B cell (primary cell): Measurements from ENCODE around the gene TUFM. TPM values are rescaled to one million over a fixed set of nuclear protein-coding genes. Genes with fewer than 3 reads are reported as not detected.
"Not testable (repeated sequence)": the region's sequence is repeated elsewhere in the genome, so short reads cannot be mapped to it uniquely, and the experiment has no call there.

Experiments used
- ATAC-seq: fragments of 200-7000 bp; cut with Tn5 transposase; one replicate; pipeline ENCODE4 v1.10.0; 2021; ENCODE audit warnings: low read depth, mild to moderate bottlenecking, moderate number of reproducible peaks, moderate library complexity
- CTCF ChIA-PET: fragments of 350-600 bp; sonication (Branson Sonifier 250); formaldehyde crosslinking; loops from one replicate; lab custom pipeline; 2021; ENCODE audit warnings: antibody characterized with exemption, inconsistent platforms; lab: Charles Lee
- POLR2A ChIA-PET: fragments of 350-600 bp; sonication (Branson Sonifier 250); formaldehyde crosslinking; loops from one replicate; lab custom pipeline; 2021; ENCODE audit warnings: antibody characterized with exemption; lab: Charles Lee
- DNase-seq: peaks from one replicate; pipeline ENCODE4 v3.0.0; 2013
- H2AFZ ChIP-seq: 2 replicates; pipeline ENCODE4 v1.6.1; 2012; ENCODE audit warnings: mild to moderate bottlenecking, low read depth, low read length; ENCODE audit not compliant: insufficient read depth, poor library complexity, severe bottlenecking
- H3K27ac ChIP-seq, 2 donors: 1 replicate in 1 of 2; 2 replicates in 1 of 2; pipeline ENCODE4 v1.5.1; 2012 to 2013; ENCODE audit warnings: low read length in 2 of 2, mild to moderate bottlenecking in 2 of 2, moderate library complexity in 1 of 2
- H3K27me3 ChIP-seq, 4 experiments: fragments of 200-600 bp in 1 of 4; sonication (generic) in 1 of 4; replicated peaks in 1 of 4; 1 replicate in 2 of 4; 2 replicates in 2 of 4; pipeline versions ENCODE4 v1.6.1 to v1.7.0; 2013 to 2016; ENCODE audit warnings: low read length in 3 of 4, mild to moderate bottlenecking in 2 of 4, mixed read lengths in 1 of 4, moderate library complexity in 1 of 4; ENCODE audit not compliant: insufficient read depth in 4 of 4, control insufficient read depth in 3 of 4; ENCODE audit errors: control extremely low read depth in 1 of 4
- H3K36me3 ChIP-seq, 2 experiments: replicated peaks in 1 of 2; 1 replicate in 1 of 2; 2 replicates in 1 of 2; pipeline versions ENCODE4 v1.6.1 to v1.7.1; 2013; ENCODE audit warnings: low read length in 1 of 2; ENCODE audit not compliant: insufficient read depth in 2 of 2, control insufficient read depth in 1 of 2; ENCODE audit errors: control extremely low read depth in 1 of 2, extremely low read depth in 1 of 2
- H3K4me1 ChIP-seq, 2 donors: fragments of 200-600 bp in 1 of 2; sonication (generic) in 1 of 2; 1 replicate in 1 of 2; 2 replicates in 1 of 2; pipeline versions ENCODE4 v1.5.1 to v1.6.1; 2013 to 2017; ENCODE audit warnings: low read length in 2 of 2; ENCODE audit not compliant: control insufficient read depth in 2 of 2, insufficient read depth in 2 of 2
- H3K4me2 ChIP-seq: replicated peaks from 2 replicates; pipeline ENCODE3; 2012; ENCODE audit warnings: mild to moderate bottlenecking, low read depth, low read length; ENCODE audit not compliant: poor library complexity, severe bottlenecking
- H3K4me3 ChIP-seq, 5 experiments: fragments of 200-600 bp in 1 of 5; sonication (generic) in 1 of 5; 1 replicate in 3 of 5; 2 replicates in 2 of 5; pipeline versions ENCODE4 v1.5.1 to v1.7.0; 2011 to 2016; ENCODE audit warnings: low read length in 4 of 5, mild to moderate bottlenecking in 4 of 5, low read depth in 2 of 5, control low read depth in 1 of 5, moderate library complexity in 1 of 5; ENCODE audit not compliant: insufficient read depth in 1 of 5; ENCODE audit errors: control extremely low read depth in 1 of 5, extremely low read depth in 1 of 5
- H3K79me2 ChIP-seq: fragments of 200-600 bp; sonication (generic); one replicate; pipeline ENCODE4 v1.6.0; 2016; ENCODE audit warnings: low read length; ENCODE audit not compliant: control insufficient read depth, insufficient read depth
- H3K9ac ChIP-seq: fragments of 200-600 bp; sonication (generic); 2 replicates; pipeline ENCODE4 v1.6.1; 2017; ENCODE audit warnings: mild to moderate bottlenecking, low read length, moderate library complexity
- H3K9me3 ChIP-seq, 3 donors: one replicate each; pipeline versions ENCODE4 v1.6.1 to v1.7.1; 2013; ENCODE audit warnings: low read length in 2 of 3; ENCODE audit not compliant: control insufficient read depth in 2 of 3, insufficient read depth in 1 of 3; ENCODE audit errors: control extremely low read depth in 1 of 3
- H4K20me1 ChIP-seq: 2 replicates; pipeline ENCODE4 v1.6.0; 2012; ENCODE audit warnings: mild to moderate bottlenecking, low read length; ENCODE audit not compliant: insufficient read depth, control insufficient read depth, poor library complexity, severe bottlenecking
- H3K27ac Mint-ChIP-seq: one replicate; pipeline ENCODE4 v1.8.0; 2021; ENCODE audit warnings: mixed read lengths
- H3K27me3 Mint-ChIP-seq: one replicate; pipeline ENCODE4 v1.8.0; 2021; ENCODE audit warnings: mixed read lengths
- H3K4me1 Mint-ChIP-seq: one replicate; pipeline ENCODE4 v1.8.0; 2021; ENCODE audit warnings: mixed read lengths
- H3K4me3 Mint-ChIP-seq: one replicate; pipeline ENCODE4 v1.8.0; 2021; ENCODE audit warnings: mixed read lengths
- H3K9me3 Mint-ChIP-seq: one replicate; pipeline ENCODE4 v1.8.0; 2022; ENCODE audit warnings: mixed read lengths; ENCODE audit not compliant: insufficient read depth
- CTCF ChIP-seq: fragments of 200-600 bp; IDR thresholded peaks from one replicate; pipeline ENCODE4 v1.8.0; 2022; ENCODE audit warnings: antibody characterized with exemption, mild to moderate bottlenecking
- EZH2 ChIP-seq: IDR thresholded peaks from 2 replicates; pipeline ENCODE4 v1.6.1; 2012; ENCODE audit warnings: borderline replicate concordance, low read depth, mild to moderate bottlenecking, moderate library complexity, low read length; ENCODE audit not compliant: insufficient read depth, poor library complexity, severe bottlenecking
- WGBS: methylation state at CpG from one replicate; pipeline ENCODE4 v1.1.5; 2013; ENCODE audit warnings: missing lambda C conversion rate; ENCODE audit not compliant: insufficient coverage; 5-methylcytosine and 5-hydroxymethylcytosine counted together
- intact Hi-C: fragments of 100-400 bp; cut with micrococcal nuclease; formaldehyde crosslinking; loops from one replicate; pipeline ENCODE4 v1.10.0; 2022
- polyA plus RNA-seq: library from polyadenylated mRNA; depleted of rRNA; stranded (reverse); fragments of >200 nt; gene quantifications from 2 replicates; pipeline ENCODE4 v1.2.3, GENCODE V29; 2012
- total RNA-seq, 2 donors: library from RNA; stranded (reverse); fragments of 120-200 nt in 1 of 2; gene quantifications; 1 replicate in 1 of 2; 2 replicates in 1 of 2; pipeline versions ENCODE4 v1.2.3 to v1.2.4, GENCODE V29; 2013 to 2022

The TUFM gene
- total and polyA plus RNA-seq, 2 donors (not counting 1 experiment from before 2014, with no cell fraction given) = 126 to 129 TPM

DNA sequence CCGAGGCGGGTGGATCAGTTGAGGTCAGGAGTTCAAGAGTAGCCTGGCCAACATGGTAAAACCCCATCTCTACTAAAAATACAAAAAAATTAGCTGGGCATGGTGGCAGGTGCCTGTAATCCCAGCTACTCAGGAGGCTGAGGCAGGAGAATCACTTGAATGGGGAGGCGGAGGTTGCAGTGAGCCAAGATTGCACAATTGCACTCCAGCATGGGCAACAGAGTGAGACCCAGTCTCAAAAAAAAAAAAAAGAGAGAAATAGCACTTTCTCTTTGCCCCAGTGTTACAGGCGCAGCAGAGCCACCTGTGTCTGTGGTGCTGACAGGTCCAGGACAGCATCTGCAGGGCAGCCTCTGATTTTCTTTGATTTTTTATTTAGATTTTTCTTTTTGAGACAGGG is 35.4 kb upstream of the TUFM start:
- H3K27ac Mint-ChIP-seq, intact Hi-C loops, H3K9ac ChIP-seq, H3K36me3 ChIP-seq, H3K27me3 ChIP-seq, H4K20me1 ChIP-seq, H3K9me3 ChIP-seq, H3K9me3 Mint-ChIP-seq, DNase-seq, H3K4me3 ChIP-seq, H3K79me2 ChIP-seq, H3K4me2 ChIP-seq, ATAC-seq, H3K27me3 Mint-ChIP-seq, H3K27ac ChIP-seq, H2AFZ ChIP-seq: not testable (repeated sequence)
- Mint-ChIP-seq H3K4me1 (peaks cover 15% of the 10 kb centered on the region), H3K4me3 (peak overlapping the region; percentile 92)
- peaks cover 13 to 17% of the 10 kb centered on the region in 2 donors for H3K4me1 ChIP-seq
- no CpG with 5 or more reads among the region's 4 CpGs for WGBS
- POLR2A ChIA-PET = interaction anchor here (0.7 kb wide), 1 partner anchor 93 kb away, joined by 4 read pairs; the partner anchor contains the start of gene SPNS1
- CTCF ChIA-PET = interaction anchor here (1.4 kb wide), 1 partner anchor 60 kb away, joined by 3 read pairs; no protein-coding TSS in a partner anchor

DNA sequence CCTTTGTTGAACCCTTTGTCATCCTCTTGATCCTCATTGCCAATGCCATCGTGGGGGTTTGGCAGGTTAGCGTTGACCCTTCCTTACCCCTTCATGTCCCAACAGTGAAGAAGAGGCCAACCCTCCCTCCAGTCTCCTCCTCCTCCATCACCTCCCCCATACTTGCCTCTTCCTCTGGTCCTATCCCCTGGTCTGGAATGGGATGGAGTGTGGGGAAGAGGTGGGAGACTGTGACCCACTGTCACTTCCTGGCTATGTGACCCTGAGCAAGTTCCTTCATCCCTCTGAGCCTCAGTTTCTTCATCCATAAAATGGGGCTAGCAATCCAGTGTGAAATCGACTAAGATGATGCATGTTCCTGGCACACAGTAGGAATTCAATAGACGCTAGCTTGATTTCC is 34.8 kb upstream of the TUFM start:
- Mint-ChIP-seq H3K27ac (no peak overlapping the region), H3K27me3 (peaks cover 6% of the 10 kb centered on the region), H3K9me3 (no peaks in the 10 kb centered on the region), H3K4me1 (peaks cover 15% of the 10 kb centered on the region), H3K4me3 (peak overlapping the region; percentile 92)
- Histone ChIP-seq H2AFZ (no peak overlapping the region), H3K27ac (no peak overlapping the region), H3K4me1 (peaks cover 13 to 17% of the 10 kb centered on the region in 2 donors), H3K27me3 (peaks cover 0 to 8% (median 1%) of the 10 kb centered on the region in 4 experiments), H3K4me3 (no peak overlapping the region), H3K36me3 (no peaks in the 10 kb centered on the region), H4K20me1 (no peaks in the 10 kb centered on the region), H3K9me3 (no peaks in the 10 kb centered on the region), H3K4me2 (no peak overlapping the region), H3K9ac (no peak overlapping the region), H3K79me2 (no peaks in the 10 kb centered on the region)
- intact Hi-C loops = loop anchor here (1.0 kb wide), 2 partner anchors 35 to 44 kb away; partner anchors contain the start of genes RABEP2 and TUFM
- DNase-seq (no peak), ATAC-seq (no peak)
- ChIA-PET CTCF (interaction anchor here (1.4 kb wide), 1 partner anchor 61 kb away, joined by 3 read pairs; no protein-coding TSS in a partner anchor), POLR2A (interaction anchor here (1.4 kb wide), 1 partner anchor 38 kb away, joined by 3 read pairs; no protein-coding TSS in a partner anchor)
- WGBS = 71% methylated on average over 1 of the region's 4 CpGs
- no peak for TF ChIP-seq CTCF
- no peak for TF ChIP-seq EZH2
